Central memory CD8-positive, alpha-beta T cell (primary cell): ENCODE measurements around the gene ANGPTL7.

Source experiments
- ATAC-seq: fragments of 150-1000 bp; cut with Tn5 transposase; replicated peaks from 2 replicates; pipeline ENCODE4 v1.10.0; 2022; ENCODE audit warnings: mild to moderate bottlenecking, moderate FRiP score, moderate number of reproducible peaks; ENCODE audit not compliant: poor library complexity, severe bottlenecking; ENCODE audit errors: extremely low read depth
- DNase-seq, 2 donors: peaks; one replicate each; pipeline ENCODE4 v3.0.0; 2021; ENCODE audit warnings: low spot score in 2 of 2
- H3K27ac Mint-ChIP-seq: one replicate; pipeline ENCODE4 v1.8.0; 2022; ENCODE audit warnings: low read depth, mild to moderate bottlenecking, moderate library complexity, mixed read lengths
- H3K27me3 Mint-ChIP-seq: one replicate; pipeline ENCODE4 v1.8.0; 2022; ENCODE audit warnings: mixed read lengths
- H3K36me3 Mint-ChIP-seq: one replicate; pipeline ENCODE4 v1.8.0; 2022; ENCODE audit warnings: mild to moderate bottlenecking, moderate library complexity, mixed read lengths; ENCODE audit not compliant: insufficient read depth
- H3K4me1 Mint-ChIP-seq: one replicate; pipeline ENCODE4 v1.8.0; 2022; ENCODE audit warnings: mixed read lengths
- H3K4me3 Mint-ChIP-seq: one replicate; pipeline ENCODE4 v1.8.0; 2022; ENCODE audit warnings: mild to moderate bottlenecking, moderate library complexity, mixed read lengths
- H3K9me3 Mint-ChIP-seq: one replicate; pipeline ENCODE4 v1.8.0; 2022; ENCODE audit warnings: mixed read lengths

Gene ANGPTL7

GRCh38 chr1:11216074-11216473 is 26.9 kb downstream of the ANGPTL7 start:
- H3K4me1 Mint-ChIP-seq = no peaks in the 10 kb centered on the region
- H3K27ac Mint-ChIP-seq = no peak overlapping the region
- ATAC-seq = no peak
- no peaks in the 10 kb centered on the region for H3K27me3 Mint-ChIP-seq
- no peak overlapping the region for H3K4me3 Mint-ChIP-seq
- no peak for DNase-seq
- H3K36me3 Mint-ChIP-seq = peaks cover 68% of the 10 kb centered on the region
- H3K9me3 Mint-ChIP-seq = no peaks in the 10 kb centered on the region

- H3K9me3 Mint-ChIP-seq = no peaks in the 10 kb centered on the region
- DNase-seq (no peak), ATAC-seq (no peak)
- no peak overlapping the region for H3K27ac Mint-ChIP-seq
- peaks cover 14% of the 10 kb centered on the region for H3K4me1 Mint-ChIP-seq
- peaks cover 63% of the 10 kb centered on the region for H3K36me3 Mint-ChIP-seq
- H3K27me3 Mint-ChIP-seq = no peaks in the 10 kb centered on the region
- no peak overlapping the region for H3K4me3 Mint-ChIP-seq
These were observed 38.2 kb downstream of the ANGPTL7 start for GRCh38 chr1:11227106-11228077.

- Mint-ChIP-seq H3K27ac (no peak overlapping the region), H3K4me3 (no peak overlapping the region), H3K36me3 (peaks cover 68% of the 10 kb centered on the region), H3K9me3 (no peaks in the 10 kb centered on the region), H3K4me1 (peaks cover 8% of the 10 kb centered on the region), H3K27me3 (no peaks in the 10 kb centered on the region)
- no peak for ATAC-seq
- DNase-seq = no peak
These were observed 40.0 kb downstream of the ANGPTL7 start for GRCh38 chr1:11229203-11229602.

- no peaks in the 10 kb centered on the region for H3K9me3 Mint-ChIP-seq
- peaks cover 81% of the 10 kb centered on the region for H3K36me3 Mint-ChIP-seq
- no peak for DNase-seq
- ATAC-seq = no peak
- H3K27ac Mint-ChIP-seq = no peak overlapping the region
- H3K27me3 Mint-ChIP-seq = no peaks in the 10 kb centered on the region
- H3K4me1 Mint-ChIP-seq = no peaks in the 10 kb centered on the region
- H3K4me3 Mint-ChIP-seq = no peak overlapping the region
These were observed 44.1 kb downstream of the ANGPTL7 start for GRCh38 chr1:11233208-11233607.

GRCh38 chr1:11237356-11237755 is 48.2 kb downstream of the ANGPTL7 start:
- H3K27me3 Mint-ChIP-seq = no peaks in the 10 kb centered on the region
- peaks cover 75% of the 10 kb centered on the region for H3K36me3 Mint-ChIP-seq
- H3K27ac Mint-ChIP-seq = no peak overlapping the region
- H3K4me3 Mint-ChIP-seq = no peak overlapping the region
- DNase-seq = no peak
- H3K9me3 Mint-ChIP-seq = no peaks in the 10 kb centered on the region
- H3K4me1 Mint-ChIP-seq = peaks cover 6% of the 10 kb centered on the region
- no peak for ATAC-seq

- Mint-ChIP-seq H3K27me3 (no peaks in the 10 kb centered on the region), H3K4me1 (peaks cover 6% of the 10 kb centered on the region), H3K4me3 (no peak overlapping the region), H3K9me3 (no peaks in the 10 kb centered on the region), H3K27ac (no peak overlapping the region), H3K36me3 (peaks cover 73% of the 10 kb centered on the region)
- ATAC-seq = no peak
- no peak for DNase-seq
These were observed 49.2 kb downstream of the ANGPTL7 start for GRCh38 chr1:11238311-11238710.

- H3K27me3 Mint-ChIP-seq = no peaks in the 10 kb centered on the region
- no peak overlapping the region for H3K4me3 Mint-ChIP-seq
- H3K4me1 Mint-ChIP-seq = peaks cover 19% of the 10 kb centered on the region
- ATAC-seq (no peak), DNase-seq (no peak)
- H3K36me3 Mint-ChIP-seq = peaks cover 35% of the 10 kb centered on the region
- H3K27ac Mint-ChIP-seq = peak overlapping the region; percentile 87
- H3K9me3 Mint-ChIP-seq = no peaks in the 10 kb centered on the region
These were observed 56.1 kb downstream of the ANGPTL7 start for GRCh38 chr1:11245248-11245647.
